Sigmoid colon (tissue), 3 donors: ENCODE results near the gene ACSM5.

ENCODE experiments used
- CTCF ChIP-seq, 4 experiments: fragments of 450-650 bp in 3 of 4; fragments of 200-600 bp in 1 of 4; IDR thresholded peaks; one replicate each; pipeline ENCODE4 v1.5.1; 2016 to 2019; ENCODE audit warnings: antibody characterized with exemption in 4 of 4, mild to moderate bottlenecking in 3 of 4, moderate library complexity in 2 of 4
- POLR2A ChIP-seq, 2 donors: fragments of 450-650 bp; IDR thresholded peaks; one replicate each; pipeline ENCODE4 v1.6.1; 2016; ENCODE audit warnings: antibody characterized with exemption in 2 of 2, mild to moderate bottlenecking in 2 of 2, moderate library complexity in 2 of 2

GRCh38 chr16:20401066-20401465 is 8.3 kb upstream of the ACSM5 start:
- no peak for TF ChIP-seq CTCF (IDR thresholded peaks at IDR 0.05)
- no peak for TF ChIP-seq POLR2A (IDR thresholded peaks at IDR 0.05)
